Cardiac muscle cell (in vitro differentiated cells and primary cell): ENCODE measurements around the gene USF3. TPM values are rescaled to one million over a fixed set of nuclear protein-coding genes. Genes with fewer than 3 reads are reported as not detected.

Experiments
- DNase-seq, 2 donors: peaks; one replicate each; pipeline versions ENCODE4 v3.0.0 to v3.0.0-alpha.2; 2010 to 2017; ENCODE audit warnings: low read depth in 1 of 2, low spot score in 1 of 2
- H3K27ac ChIP-seq: fragments of 200-600 bp; sonication (generic); 2 replicates; pipeline ENCODE4 v1.5.1; 2016
- H3K27me3 ChIP-seq: fragments of 200-600 bp; sonication (generic); 2 replicates; pipeline ENCODE4 v1.6.0; 2016; ENCODE audit warnings: control low read depth
- H3K36me3 ChIP-seq: fragments of 200-600 bp; sonication (generic); 2 replicates; pipeline ENCODE4 v1.5.1; 2016; ENCODE audit warnings: control low read depth
- H3K4me1 ChIP-seq: fragments of 200-600 bp; sonication (generic); 2 replicates; pipeline ENCODE4 v1.8.1; 2017; ENCODE audit warnings: low read depth, mild to moderate bottlenecking, mixed run types
- H3K4me3 ChIP-seq: fragments of 200-600 bp; sonication (generic); 2 replicates; pipeline ENCODE4 v1.5.1; 2016; ENCODE audit warnings: mild to moderate bottlenecking
- H3K9me3 ChIP-seq: fragments of 200-600 bp; sonication (generic); 2 replicates; pipeline ENCODE4 v1.5.1; 2017; ENCODE audit warnings: low read depth, mild to moderate bottlenecking, control low read depth
- CTCF ChIP-seq: IDR thresholded peaks from 2 replicates; pipeline ENCODE4 v1.5.1; 2012; ENCODE audit warnings: low read depth, mild to moderate bottlenecking, low read length
- polyA plus RNA-seq: library from polyadenylated mRNA; unstranded; fragments of >200 nt; fragmentation: Nextera tagmentation; extraction: Ambion mirVana; gene quantifications from 2 replicates; pipeline ENCODE4 v1.2.1, GENCODE V29; 2016
- total RNA-seq: library from RNA; depleted of rRNA; stranded (reverse); fragments of >200 nt; gene quantifications from 2 replicates; pipeline ENCODE4 v1.2.3, GENCODE V29; 2016

Gene USF3
- total and polyA plus RNA-seq, 2 experiments from 2014 or later, result 3.1 to 11.4 TPM

- Histone ChIP-seq H3K27me3 (no peaks in the 10 kb centered on the region), H3K36me3 (peaks cover 8% of the 10 kb centered on the region), H3K4me1 (no peaks in the 10 kb centered on the region), H3K27ac (peak overlapping the region; percentile 55), H3K9me3 (no peaks in the 10 kb centered on the region), H3K4me3 (no peak overlapping the region)
- no peak for TF ChIP-seq CTCF
- no peak for DNase-seq
These were observed 18.3 kb upstream of the USF3 start for GRCh38 chr3:113714702-113715101.

GRCh38 chr3:113712129-113712528 lies 15.7 kb upstream of the USF3 start:
- H3K36me3 ChIP-seq, result no peaks in the 10 kb centered on the region
- H3K4me1 ChIP-seq, result no peaks in the 10 kb centered on the region
- DNase-seq, result peak in 1 of 2 donors; percentile 13
- no peak overlapping the region for H3K27ac ChIP-seq
- H3K9me3 ChIP-seq, result no peaks in the 10 kb centered on the region
- no peak for TF ChIP-seq CTCF
- no peaks in the 10 kb centered on the region for H3K27me3 ChIP-seq
- H3K4me3 ChIP-seq, result no peak overlapping the region

GRCh38 chr3:113707835-113708234 lies 11.4 kb upstream of the USF3 start:
- DNase-seq, result no peak
- Histone ChIP-seq H3K9me3 (no peaks in the 10 kb centered on the region), H3K4me3 (no peak overlapping the region), H3K4me1 (no peaks in the 10 kb centered on the region), H3K27me3 (no peaks in the 10 kb centered on the region), H3K36me3 (no peaks in the 10 kb centered on the region), H3K27ac (no peak overlapping the region)
- TF ChIP-seq CTCF, result no peak

- no peaks in the 10 kb centered on the region for H3K9me3 ChIP-seq
- H3K4me3 ChIP-seq, result no peak overlapping the region
- H3K36me3 ChIP-seq, result no peaks in the 10 kb centered on the region
- H3K4me1 ChIP-seq, result peaks cover 10% of the 10 kb centered on the region
- H3K27me3 ChIP-seq, result no peaks in the 10 kb centered on the region
- H3K27ac ChIP-seq, result no peak overlapping the region
- TF ChIP-seq CTCF, result no peak
- DNase-seq, result peak in 1 of 2 donors; percentile 35
These were observed 2.5 kb upstream of the USF3 start for GRCh38 chr3:113698956-113699355.

- no peak for TF ChIP-seq CTCF
- peak overlapping the region; percentile 91 for H3K27ac ChIP-seq
- peaks cover 10% of the 10 kb centered on the region for H3K4me1 ChIP-seq
- no peak overlapping the region for H3K4me3 ChIP-seq
- DNase-seq, result no peak
- no peaks in the 10 kb centered on the region for H3K27me3 ChIP-seq
- H3K36me3 ChIP-seq, result no peaks in the 10 kb centered on the region
- H3K9me3 ChIP-seq, result no peaks in the 10 kb centered on the region
These were observed 1.8 kb upstream of the USF3 start for GRCh38 chr3:113698213-113698742.
